ENCODE data around the gene CFAP45.

Gene CFAP45

DNA sequence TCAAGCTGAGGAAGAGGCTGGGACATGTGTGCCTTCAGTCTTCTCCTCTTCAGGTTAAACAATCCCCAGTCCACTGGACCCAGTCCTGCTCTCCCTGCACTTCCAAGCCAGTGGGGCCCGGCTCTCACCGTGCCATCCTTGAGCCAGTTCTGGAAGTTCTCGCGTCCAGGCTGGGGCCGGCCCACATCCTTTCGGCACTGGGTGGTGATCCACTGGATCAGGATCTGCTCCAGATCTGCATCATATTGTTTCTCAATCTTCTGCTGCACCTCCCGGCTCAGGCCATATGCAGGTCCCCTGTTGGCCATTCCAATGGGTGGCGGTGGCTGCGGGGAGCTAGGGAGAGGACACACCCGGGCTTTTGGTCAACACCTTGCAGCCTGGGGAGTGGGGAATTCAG lies 20.2 kb upstream of the CFAP45 start:
- H3K27ac ChIP-seq (ENCODE audit: low read depth, low read length), result no peak overlapping the region
- H3K4me3 ChIP-seq (ENCODE audit: low read depth in 1 of 2, low read length in 2 of 2), result no peak overlapping the region
- peaks cover 32% of the 10 kb centered on the region for H3K36me3 ChIP-seq (ENCODE audit: insufficient read depth, low read length)

DNA sequence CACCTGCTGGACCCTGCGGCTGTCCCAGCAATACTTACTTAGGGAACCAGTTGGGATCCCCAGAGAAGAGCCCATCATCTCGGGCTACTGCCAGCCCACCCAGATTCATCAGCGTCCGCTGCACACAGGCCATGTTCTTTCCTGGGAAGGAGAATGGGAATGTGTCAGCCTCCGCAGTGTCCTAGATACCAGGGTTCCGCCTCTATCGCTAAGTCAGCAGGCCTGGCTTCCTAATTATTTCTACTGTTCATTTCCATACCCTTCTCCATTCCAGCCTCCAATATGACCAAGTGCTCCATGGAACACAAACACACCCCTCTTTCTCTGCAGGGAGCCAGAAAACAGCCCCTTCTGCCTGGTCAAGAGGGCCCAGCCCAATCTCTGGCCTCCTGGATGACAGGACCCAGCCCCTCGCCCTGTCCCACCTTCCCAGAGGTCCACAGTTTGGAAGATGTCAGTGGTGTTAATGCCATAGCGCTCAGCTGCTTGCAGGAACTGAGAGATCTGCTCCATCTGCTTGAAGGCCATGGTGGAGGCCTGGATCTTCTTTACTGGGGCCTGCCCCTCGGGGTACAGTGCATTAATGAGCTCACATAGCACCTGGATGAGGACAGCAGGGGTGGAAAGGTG lies 19.4 kb upstream of the CFAP45 start:
- no peak overlapping the region for H3K4me3 ChIP-seq (ENCODE audit: low read depth in 1 of 2, low read length in 2 of 2)
- no peak overlapping the region for H3K9ac ChIP-seq (ENCODE audit: low read length)
- no peaks in the 10 kb centered on the region for H3K9me3 ChIP-seq (ENCODE audit: low read length)
- H3K27me3 ChIP-seq (ENCODE audit: control insufficient read depth in 1 of 2, insufficient read depth in 2 of 2, low read length in 2 of 2), result no peaks in the 10 kb centered on the region
- H3K36me3 ChIP-seq (ENCODE audit: insufficient read depth, low read length), result peaks cover 32% of the 10 kb centered on the region
- no peak overlapping the region for H3K27ac ChIP-seq (ENCODE audit: low read depth, low read length)
- peaks cover 16% of the 10 kb centered on the region for H3K4me1 ChIP-seq (ENCODE audit: insufficient read depth, low read length)

More for the DNA sequence above, 20.2 kb upstream of the CFAP45 start:
- Histone ChIP-seq H3K9ac (ENCODE audit: low read length) (no peak overlapping the region), H3K4me1 (ENCODE audit: insufficient read depth, low read length) (peaks cover 16% of the 10 kb centered on the region), H3K9me3 (ENCODE audit: low read length) (no peaks in the 10 kb centered on the region), H3K27me3 (ENCODE audit: control insufficient read depth in 1 of 2, insufficient read depth in 2 of 2, low read length in 2 of 2) (no peaks in the 10 kb centered on the region)

DNA sequence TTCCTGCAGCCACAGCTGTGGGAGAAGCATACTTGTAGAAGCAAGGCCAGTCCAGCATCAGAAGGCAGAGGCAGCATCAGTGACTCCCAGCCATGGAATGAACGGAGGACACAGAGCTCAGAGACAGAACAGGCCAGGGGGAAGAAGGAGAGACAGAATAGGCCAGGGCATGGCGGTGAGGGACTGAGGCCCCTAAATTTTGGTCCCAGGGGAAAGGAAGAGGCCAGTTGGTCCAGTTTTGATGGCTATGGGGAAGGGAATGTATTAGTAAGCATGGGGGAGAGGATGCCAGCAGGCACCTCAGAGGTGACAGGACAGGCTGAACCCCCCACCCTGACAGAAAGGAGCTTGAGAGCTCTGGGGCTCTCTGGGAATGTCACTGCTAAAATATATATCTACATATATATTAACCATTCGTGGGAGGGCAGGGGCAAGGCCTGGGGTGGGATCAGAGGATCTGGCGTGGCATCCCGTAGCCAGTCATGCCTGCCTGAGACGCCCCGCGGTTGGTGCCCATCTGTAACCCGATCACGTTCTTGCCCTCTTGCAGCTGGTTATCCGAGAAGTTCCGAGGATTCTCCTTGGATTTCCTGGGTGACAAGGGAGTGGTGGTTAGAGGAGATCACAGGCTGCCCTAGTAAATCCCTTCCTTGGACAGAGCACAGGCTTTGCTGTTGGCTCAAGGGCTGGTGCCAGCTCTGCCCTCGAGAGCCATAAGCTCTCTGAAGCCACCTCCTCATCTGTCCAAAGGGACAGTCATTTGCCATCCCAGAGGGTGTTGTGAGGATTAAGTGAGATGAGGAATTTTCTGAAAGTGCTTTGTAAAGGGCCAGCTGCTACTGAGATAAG lies 18.6 kb upstream of the CFAP45 start:
- Histone ChIP-seq H3K27ac (ENCODE audit: low read depth, low read length) (no peak overlapping the region), H3K9ac (ENCODE audit: low read length) (no peak overlapping the region), H3K4me1 (ENCODE audit: insufficient read depth, low read length) (peaks cover 11% of the 10 kb centered on the region), H3K27me3 (ENCODE audit: control insufficient read depth in 1 of 2, insufficient read depth in 2 of 2, low read length in 2 of 2) (no peaks in the 10 kb centered on the region), H3K36me3 (ENCODE audit: insufficient read depth, low read length) (peaks cover 32% of the 10 kb centered on the region), H3K9me3 (ENCODE audit: low read length) (no peaks in the 10 kb centered on the region), H3K4me3 (ENCODE audit: low read depth in 1 of 2, low read length in 2 of 2) (no peak overlapping the region)

DNA sequence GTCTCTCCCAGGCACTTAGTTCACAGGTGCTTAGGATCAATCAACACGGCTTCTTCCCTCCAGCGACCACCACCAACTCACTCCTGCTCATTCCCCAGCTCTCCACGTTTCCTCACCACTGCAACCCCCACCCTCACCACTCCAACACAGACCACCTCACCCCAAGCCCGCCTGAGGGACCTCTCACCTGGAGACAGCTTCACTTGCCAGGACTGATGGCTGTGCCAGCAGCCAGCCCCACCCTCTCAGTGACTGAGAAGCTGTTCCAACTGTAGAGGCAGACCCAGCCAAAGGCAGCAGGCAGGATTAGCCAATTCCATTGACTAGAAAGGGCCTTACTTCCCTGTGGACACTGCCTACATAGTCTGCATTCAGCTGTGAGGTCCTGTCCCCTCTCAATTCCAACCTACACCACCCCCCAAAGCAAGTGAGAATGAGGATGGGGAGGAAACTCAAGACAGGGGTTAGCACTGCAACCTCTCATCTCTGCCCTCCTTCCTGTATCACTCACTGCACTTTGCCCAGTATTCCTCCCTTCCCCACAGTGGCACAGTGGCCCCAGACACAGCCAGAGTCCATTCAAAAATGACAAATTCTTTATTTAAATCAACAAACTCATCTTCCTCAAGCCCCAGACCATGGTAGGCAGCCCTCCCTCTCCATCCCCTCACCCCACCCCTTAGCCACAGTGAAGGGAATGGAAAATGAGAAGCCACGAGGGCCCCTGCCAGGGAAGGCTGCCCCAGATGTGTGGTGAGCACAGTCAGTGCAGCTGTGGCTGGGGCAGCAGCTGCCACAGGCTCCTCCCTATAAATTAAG lies 17.8 kb upstream of the CFAP45 start:
- H3K4me3 ChIP-seq (ENCODE audit: low read depth in 1 of 2, low read length in 2 of 2), result no peak overlapping the region
- no peak overlapping the region for H3K27ac ChIP-seq (ENCODE audit: low read depth, low read length)
- peaks cover 11% of the 10 kb centered on the region for H3K4me1 ChIP-seq (ENCODE audit: insufficient read depth, low read length)
- H3K9ac ChIP-seq (ENCODE audit: low read length), result no peak overlapping the region
- H3K9me3 ChIP-seq (ENCODE audit: low read length), result no peaks in the 10 kb centered on the region
- H3K36me3 ChIP-seq (ENCODE audit: insufficient read depth, low read length), result peaks cover 32% of the 10 kb centered on the region
- no peaks in the 10 kb centered on the region for H3K27me3 ChIP-seq (ENCODE audit: control insufficient read depth in 1 of 2, insufficient read depth in 2 of 2, low read length in 2 of 2)

DNA sequence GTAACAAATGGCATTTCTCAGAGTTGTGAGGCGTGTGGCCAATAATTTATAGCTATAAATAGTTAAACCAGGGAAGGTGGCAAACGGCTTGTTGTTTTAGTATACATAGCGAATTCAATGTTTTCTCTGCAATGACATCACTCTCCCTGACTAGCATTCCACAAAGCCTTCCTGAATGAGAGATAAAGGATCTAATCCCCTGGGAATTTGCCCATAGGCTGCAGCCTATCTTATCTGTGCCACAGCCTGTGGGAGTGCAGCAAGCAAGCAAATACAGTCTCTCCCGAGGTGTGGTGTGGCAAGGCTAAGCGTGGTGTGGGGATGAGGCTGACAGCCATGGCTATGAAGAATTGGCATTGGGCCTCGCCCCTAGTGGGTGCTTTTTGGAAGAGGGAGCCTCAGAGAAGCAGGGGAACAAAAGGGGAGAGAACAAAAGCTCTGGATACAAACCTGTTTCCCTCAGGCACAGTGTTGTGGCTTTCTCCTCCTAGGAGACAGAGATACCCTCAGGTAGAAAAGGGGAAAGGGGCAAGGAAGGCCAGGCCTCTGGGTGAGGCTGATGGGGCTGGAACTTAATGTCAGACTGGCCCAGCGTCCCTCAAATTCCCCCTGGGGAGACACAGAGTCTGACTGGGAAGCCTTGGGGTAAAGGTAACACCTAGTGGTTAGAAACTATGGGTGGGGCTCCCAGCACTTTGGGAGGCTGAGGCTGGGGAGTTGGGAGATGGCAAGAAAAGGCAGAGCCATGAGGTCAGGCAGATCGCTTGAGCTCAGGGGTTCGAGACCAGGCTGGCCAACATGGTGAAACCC lies 16.5 kb upstream of the CFAP45 start:
- H3K4me3 ChIP-seq (ENCODE audit: low read depth in 1 of 2, low read length in 2 of 2), result no peak overlapping the region
- H3K27me3 ChIP-seq (ENCODE audit: control insufficient read depth in 1 of 2, insufficient read depth in 2 of 2, low read length in 2 of 2), result no peaks in the 10 kb centered on the region
- peaks cover 32% of the 10 kb centered on the region for H3K36me3 ChIP-seq (ENCODE audit: insufficient read depth, low read length)
- peaks cover 7% of the 10 kb centered on the region for H3K4me1 ChIP-seq (ENCODE audit: insufficient read depth, low read length)
- H3K9me3 ChIP-seq (ENCODE audit: low read length), result no peaks in the 10 kb centered on the region
- H3K27ac ChIP-seq (ENCODE audit: low read depth, low read length), result no peak overlapping the region
- no peak overlapping the region for H3K9ac ChIP-seq (ENCODE audit: low read length)

DNA sequence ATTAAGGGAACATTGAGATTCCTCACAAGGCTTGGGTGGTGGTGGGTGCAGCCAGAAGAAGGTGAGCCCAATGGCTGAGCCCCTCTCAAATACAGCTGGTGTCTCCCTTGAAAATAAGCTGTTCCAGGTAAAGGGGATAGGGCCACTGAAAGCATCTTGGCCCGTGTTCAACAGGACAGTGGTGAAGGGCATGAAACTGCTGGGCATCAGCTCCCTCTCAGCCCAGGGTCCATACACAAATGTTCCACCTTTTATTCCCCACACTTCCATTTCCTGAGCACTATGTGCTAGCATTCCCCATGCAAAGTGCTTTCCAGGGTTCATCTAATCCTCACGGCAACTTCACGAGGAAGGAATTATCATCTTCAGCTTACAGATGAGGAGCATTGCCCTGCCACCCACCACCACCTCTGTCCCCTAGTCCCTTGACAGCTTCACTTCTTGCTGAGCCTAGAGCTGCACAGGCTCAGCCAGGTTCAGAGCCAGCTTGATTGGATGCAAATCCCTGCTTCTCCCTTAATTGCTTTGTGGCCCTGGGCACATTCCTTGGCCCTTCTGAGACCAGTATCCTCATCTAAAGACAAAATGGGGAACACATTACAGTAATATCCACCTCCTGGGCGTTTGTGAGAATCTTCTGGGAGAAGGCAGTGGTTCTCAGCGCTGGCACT lies 15.7 kb upstream of the CFAP45 start:
- Histone ChIP-seq H3K9ac (ENCODE audit: low read length) (no peak overlapping the region), H3K36me3 (ENCODE audit: insufficient read depth, low read length) (peaks cover 31% of the 10 kb centered on the region), H3K4me1 (ENCODE audit: insufficient read depth, low read length) (peaks cover 8% of the 10 kb centered on the region), H3K9me3 (ENCODE audit: low read length) (no peaks in the 10 kb centered on the region), H3K27ac (ENCODE audit: low read depth, low read length) (no peak overlapping the region), H3K27me3 (ENCODE audit: control insufficient read depth in 1 of 2, insufficient read depth in 2 of 2, low read length in 2 of 2) (no peaks in the 10 kb centered on the region), H3K4me3 (ENCODE audit: low read depth in 1 of 2, low read length in 2 of 2) (no peak overlapping the region)

DNA sequence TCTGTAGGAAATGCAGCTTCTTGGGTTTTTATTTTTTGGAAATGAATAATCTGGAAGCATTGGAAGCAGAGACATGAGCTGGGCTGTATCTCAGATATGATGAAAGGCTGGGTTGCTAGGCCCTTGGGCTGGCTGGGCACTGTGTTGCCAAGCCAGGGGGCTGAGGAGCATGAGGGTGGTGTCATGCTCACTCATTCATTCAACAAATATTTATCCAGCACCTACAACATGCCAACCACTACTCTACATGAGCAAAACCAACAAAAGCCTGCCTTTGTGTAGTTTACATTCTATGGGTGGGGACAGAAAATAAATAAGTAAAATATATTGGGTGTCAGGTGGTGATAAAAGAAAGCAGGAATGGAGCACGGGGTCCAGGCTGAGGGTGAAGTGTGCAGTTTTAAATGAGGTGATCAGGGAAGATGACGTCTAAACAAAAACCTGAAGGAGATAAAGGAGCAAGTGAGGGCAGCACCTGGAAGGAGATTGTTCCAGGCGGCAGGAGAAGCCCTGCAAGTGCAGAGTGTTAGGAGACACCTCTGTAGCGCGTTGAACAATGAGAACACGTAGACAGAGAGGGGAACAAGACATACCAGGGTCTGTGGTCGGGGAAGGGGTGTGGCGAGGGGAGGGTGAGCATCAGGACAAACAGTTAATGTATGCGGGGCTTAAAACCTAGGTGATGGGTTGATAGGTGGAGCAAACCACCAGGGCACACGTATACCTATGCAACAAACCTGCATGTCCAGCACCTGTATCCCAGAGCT lies 14.5 kb upstream of the CFAP45 start:
- H3K4me3 ChIP-seq (ENCODE audit: low read depth in 1 of 2, low read length in 2 of 2), result no peak overlapping the region
- no peak overlapping the region for H3K9ac ChIP-seq (ENCODE audit: low read length)
- H3K27ac ChIP-seq (ENCODE audit: low read depth, low read length), result no peak overlapping the region
- H3K27me3 ChIP-seq (ENCODE audit: control insufficient read depth in 1 of 2, insufficient read depth in 2 of 2, low read length in 2 of 2), result no peaks in the 10 kb centered on the region
- H3K9me3 ChIP-seq (ENCODE audit: low read length), result no peaks in the 10 kb centered on the region
- H3K4me1 ChIP-seq (ENCODE audit: insufficient read depth, low read length), result peaks cover 12% of the 10 kb centered on the region
- peaks cover 19% of the 10 kb centered on the region for H3K36me3 ChIP-seq (ENCODE audit: insufficient read depth, low read length)

DNA sequence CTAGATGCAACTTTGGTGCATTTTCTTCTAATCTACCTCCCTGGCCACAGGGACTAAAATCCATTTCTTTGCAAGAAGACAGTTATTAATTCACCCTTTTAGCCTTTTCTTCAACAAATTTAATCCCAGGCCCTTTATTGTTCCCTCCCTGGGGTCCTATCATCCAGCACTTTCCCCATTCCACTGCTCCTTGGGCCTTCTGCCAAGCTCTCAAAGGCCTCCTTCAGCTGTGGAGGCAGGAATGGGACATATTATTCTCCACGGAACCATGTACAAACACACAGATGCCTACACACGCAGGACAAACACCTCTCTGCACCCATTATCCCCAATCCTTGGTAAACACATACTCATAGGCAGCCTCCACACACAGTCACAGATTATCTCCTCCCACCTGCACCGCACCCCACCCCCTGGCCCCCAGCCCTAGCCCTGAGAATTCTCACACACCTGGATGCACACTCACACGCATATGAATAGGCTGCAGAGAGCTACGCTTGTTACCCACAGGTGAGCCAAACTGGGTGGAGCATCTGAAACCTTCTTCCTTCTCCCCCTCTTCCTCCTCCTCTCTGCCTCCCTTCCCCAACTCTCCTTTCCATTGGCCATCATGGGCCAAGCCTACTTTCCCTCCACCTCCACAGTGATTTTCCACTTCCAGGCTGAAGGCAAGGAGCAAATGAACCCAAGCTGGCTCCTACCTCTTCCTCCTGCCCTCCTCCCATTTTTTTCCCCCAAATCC lies 13.7 kb upstream of the CFAP45 start:
- no peak overlapping the region for H3K9ac ChIP-seq (ENCODE audit: low read length)
- no peaks in the 10 kb centered on the region for H3K9me3 ChIP-seq (ENCODE audit: low read length)
- no peak overlapping the region for H3K27ac ChIP-seq (ENCODE audit: low read depth, low read length)
- H3K4me3 ChIP-seq (ENCODE audit: low read depth in 1 of 2, low read length in 2 of 2), result no peak overlapping the region
- peaks cover 11% of the 10 kb centered on the region for H3K36me3 ChIP-seq (ENCODE audit: insufficient read depth, low read length)
- H3K4me1 ChIP-seq (ENCODE audit: insufficient read depth, low read length), result peaks cover 12% of the 10 kb centered on the region
- H3K27me3 ChIP-seq (ENCODE audit: control insufficient read depth in 1 of 2, insufficient read depth in 2 of 2, low read length in 2 of 2), result no peaks in the 10 kb centered on the region

DNA sequence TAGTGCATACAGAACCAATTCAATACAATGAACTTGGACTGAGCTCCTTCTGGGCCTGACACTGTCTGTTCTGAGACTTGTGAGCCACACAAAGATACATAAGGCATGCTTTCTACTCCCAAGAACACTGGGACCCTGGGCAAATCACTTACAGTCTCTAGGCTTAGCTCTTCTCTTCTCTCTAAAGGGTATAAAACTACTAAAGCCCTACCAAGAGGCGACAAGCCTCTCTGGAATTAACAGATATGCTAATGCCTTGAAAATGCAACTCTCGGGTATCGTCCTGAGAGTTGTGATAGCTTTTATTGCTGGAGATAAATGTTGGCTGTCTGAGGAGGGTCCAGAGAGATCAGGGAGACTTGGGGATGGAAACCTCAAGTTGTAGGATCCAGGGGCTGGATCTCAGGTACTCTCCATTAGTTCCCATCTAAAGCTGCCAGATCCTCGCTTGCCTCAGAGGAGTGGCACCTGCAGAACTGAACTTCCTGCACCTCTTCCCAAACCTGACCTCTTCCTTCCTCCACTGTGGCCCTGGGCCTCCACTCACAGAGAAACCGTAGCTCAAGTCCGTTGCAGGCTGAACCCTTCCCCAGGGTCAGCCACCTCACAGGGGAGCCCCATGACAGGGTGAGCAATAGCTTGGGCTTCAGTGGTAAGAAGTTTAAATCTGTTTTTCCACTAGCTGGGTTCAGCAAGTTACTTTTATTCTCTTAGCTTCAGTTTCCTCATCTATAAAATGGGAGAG lies 11.5 kb upstream of the CFAP45 start:
- Histone ChIP-seq H3K4me1 (ENCODE audit: insufficient read depth, low read length) (peaks cover 9% of the 10 kb centered on the region), H3K9me3 (ENCODE audit: low read length) (no peaks in the 10 kb centered on the region), H3K27me3 (ENCODE audit: control insufficient read depth in 1 of 2, insufficient read depth in 2 of 2, low read length in 2 of 2) (no peaks in the 10 kb centered on the region), H3K36me3 (ENCODE audit: insufficient read depth, low read length) (no peaks in the 10 kb centered on the region), H3K27ac (ENCODE audit: low read depth, low read length) (no peak overlapping the region), H3K9ac (ENCODE audit: low read length) (no peak overlapping the region), H3K4me3 (ENCODE audit: low read depth in 1 of 2, low read length in 2 of 2) (no peak overlapping the region)

Data from muscle layer of colon (tissue), 2 donors.